ENCODE measurements around the gene BATF.

DNA sequence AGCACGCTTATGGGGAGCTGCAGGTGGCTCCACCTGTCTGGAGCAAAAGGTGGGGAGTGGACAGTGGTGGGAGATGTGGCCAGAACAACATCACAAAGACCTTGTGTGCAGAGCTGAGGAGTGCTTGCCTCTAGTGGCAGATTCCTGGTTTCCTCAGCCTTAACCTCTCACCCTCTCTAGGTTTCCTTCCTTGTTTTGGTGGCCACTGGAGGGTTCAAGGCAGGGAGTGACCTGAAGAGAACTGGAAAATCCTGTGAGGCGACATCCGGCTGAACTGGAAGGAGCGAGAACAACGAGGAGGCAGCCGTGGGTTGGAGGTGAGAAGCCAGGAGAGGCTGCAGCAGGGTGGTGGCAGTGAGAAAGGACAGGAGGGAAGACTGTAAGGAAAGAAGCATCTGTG is 49.8 kb downstream of the BATF start:
- TF ChIP-seq EZH2 (IDR thresholded peaks at IDR 0.05; ENCODE audit: borderline replicate concordance, insufficient read depth, low read length, poor library complexity, severe bottlenecking): no peak
- TF ChIP-seq, protein P1, sequence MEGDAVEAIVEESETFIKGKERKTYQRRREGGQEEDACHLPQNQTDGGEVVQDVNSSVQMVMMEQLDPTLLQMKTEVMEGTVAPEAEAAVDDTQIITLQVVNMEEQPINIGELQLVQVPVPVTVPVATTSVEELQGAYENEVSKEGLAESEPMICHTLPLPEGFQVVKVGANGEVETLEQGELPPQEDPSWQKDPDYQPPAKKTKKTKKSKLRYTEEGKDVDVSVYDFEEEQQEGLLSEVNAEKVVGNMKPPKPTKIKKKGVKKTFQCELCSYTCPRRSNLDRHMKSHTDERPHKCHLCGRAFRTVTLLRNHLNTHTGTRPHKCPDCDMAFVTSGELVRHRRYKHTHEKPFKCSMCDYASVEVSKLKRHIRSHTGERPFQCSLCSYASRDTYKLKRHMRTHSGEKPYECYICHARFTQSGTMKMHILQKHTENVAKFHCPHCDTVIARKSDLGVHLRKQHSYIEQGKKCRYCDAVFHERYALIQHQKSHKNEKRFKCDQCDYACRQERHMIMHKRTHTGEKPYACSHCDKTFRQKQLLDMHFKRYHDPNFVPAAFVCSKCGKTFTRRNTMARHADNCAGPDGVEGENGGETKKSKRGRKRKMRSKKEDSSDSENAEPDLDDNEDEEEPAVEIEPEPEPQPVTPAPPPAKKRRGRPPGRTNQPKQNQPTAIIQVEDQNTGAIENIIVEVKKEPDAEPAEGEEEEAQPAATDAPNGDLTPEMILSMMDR (IDR thresholded peaks at IDR 0.05; ENCODE audit: poor library complexity, severe bottlenecking): no peak
